ENCODE results near the gene DAPK1.

The DAPK1 gene

GRCh38 chr9:87675906-87676515, 178.3 kb downstream of the DAPK1 start:
- TF ChIP-seq CTCF (IDR thresholded peaks at IDR 0.05): no peak

DNA sequence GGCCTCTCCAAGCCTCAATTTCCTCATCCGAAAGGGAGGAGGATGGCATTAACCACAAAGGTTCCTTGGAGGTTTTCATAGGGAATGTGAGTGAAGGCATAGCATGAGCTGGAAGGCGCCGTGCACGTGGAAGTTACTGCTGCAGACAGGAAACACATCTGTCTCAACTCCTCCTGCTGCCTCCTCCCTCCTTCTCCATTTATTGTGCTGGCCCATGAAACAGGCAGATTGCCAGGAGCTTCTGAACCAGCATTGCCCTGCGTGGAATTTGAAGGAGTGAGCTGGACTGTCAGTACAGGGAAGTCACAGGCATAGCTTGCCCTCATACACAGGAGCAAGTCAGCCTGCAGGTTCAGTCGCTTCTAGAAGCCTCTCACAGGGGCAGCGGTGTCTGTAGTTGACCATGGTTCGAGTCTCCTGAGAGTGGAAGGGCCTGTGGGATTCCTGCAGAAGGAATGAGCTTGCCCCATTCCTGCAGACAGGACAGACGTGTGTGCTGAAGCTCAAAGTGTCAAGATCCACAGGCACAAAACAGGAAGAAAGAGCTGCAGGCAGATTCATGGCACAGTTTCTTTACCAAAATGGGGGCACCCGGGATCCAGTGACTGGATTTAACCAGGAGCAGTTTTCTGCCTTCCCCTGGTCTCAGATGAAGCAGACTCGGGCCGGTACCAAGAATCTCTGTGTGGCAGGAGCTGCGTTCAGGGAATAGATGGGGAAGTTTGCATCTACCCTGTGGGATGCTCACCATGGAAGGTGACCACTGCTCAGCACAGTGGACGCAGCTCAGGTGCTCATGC, 179.5 kb downstream of the DAPK1 start:
- TF ChIP-seq CTCF (IDR thresholded peaks at IDR 0.05): no peak

- TF ChIP-seq CTCF (IDR thresholded peaks at IDR 0.05): no peak
These were observed 180.3 kb downstream of the DAPK1 start for GRCh38 chr9:87677776-87678587.

GRCh38 chr9:87678650-87679355, 181.1 kb downstream of the DAPK1 start:
- TF ChIP-seq CTCF (IDR thresholded peaks at IDR 0.05): peak; percentile 83

- no peak for TF ChIP-seq CTCF (IDR thresholded peaks at IDR 0.05)
These were observed 183.8 kb downstream of the DAPK1 start for GRCh38 chr9:87681271-87682061.

DNA sequence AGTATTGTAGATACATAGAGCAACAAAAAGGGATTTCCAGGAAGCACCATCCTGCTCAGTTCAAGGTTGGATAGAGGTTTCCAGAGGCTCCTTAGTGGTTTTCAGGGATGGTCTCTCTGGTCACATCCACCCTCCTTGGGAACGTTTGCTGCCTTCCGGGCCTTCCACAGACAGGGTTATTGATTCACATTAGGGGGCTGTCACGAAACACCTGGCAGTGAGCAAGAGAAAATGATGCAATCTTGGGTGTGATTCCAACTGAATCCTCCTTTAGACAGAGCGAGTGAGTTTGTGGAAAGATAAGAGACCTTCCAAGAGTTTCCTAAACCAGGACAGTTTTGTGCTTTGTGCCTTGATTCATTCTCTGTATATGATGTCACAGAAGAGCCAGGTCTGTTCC, 184.4 kb downstream of the DAPK1 start:
- TF ChIP-seq CTCF (IDR thresholded peaks at IDR 0.05): no peak

Data from LNCAP (cell line).